Body of pancreas (tissue), 4 donors: Measurements from ENCODE around the gene ALS2CL. TPM values are rescaled to one million over a fixed set of nuclear protein-coding genes. Genes with fewer than 3 reads are reported as not detected.

ENCODE experiments used
- ATAC-seq: fragments of 150-250 bp; one replicate; pipeline ENCODE4 v1.9.1; 2016
- DNase-seq, 4 donors: peaks; one replicate each; pipeline ENCODE4 v3.0.0-alpha.2; 2019
- H3K27ac ChIP-seq, 4 donors: fragments of 200-600 bp; sonication (generic); 1 replicate in 3 of 4; 2 replicates in 1 of 4; pipeline versions ENCODE4 v1.5.1 to v1.6.1; 2016 to 2019; ENCODE audit warnings: mild to moderate bottlenecking in 1 of 4, mixed read lengths in 1 of 4, moderate library complexity in 1 of 4
- H3K27me3 ChIP-seq, 2 donors: fragments of 200-600 bp; sonication (generic); one replicate each; pipeline ENCODE4 v1.6.0; 2016; ENCODE audit warnings: mild to moderate bottlenecking in 1 of 2
- H3K36me3 ChIP-seq, 2 donors: fragments of 200-600 bp; sonication (generic); replicated peaks in 1 of 2; 2 replicates each; pipeline ENCODE4 v1.5.1; 2016; ENCODE audit warnings: low read depth in 2 of 2; ENCODE audit not compliant: insufficient read depth in 1 of 2
- H3K4me1 ChIP-seq: fragments of 200-600 bp; sonication (generic); one replicate; pipeline ENCODE4 v1.6.0; 2016
- H3K4me3 ChIP-seq, 2 donors: fragments of 200-600 bp; sonication (generic); 1 replicate in 1 of 2; 2 replicates in 1 of 2; pipeline ENCODE4 v1.5.1; 2016 to 2019
- H3K9me3 ChIP-seq, 3 donors: fragments of 200-600 bp; sonication (generic); 1 replicate in 2 of 3; 2 replicates in 1 of 3; pipeline ENCODE4 v1.5.1; 2016
- POLR2A ChIP-seq, 3 donors: fragments of 450-650 bp; IDR thresholded peaks; one replicate each; pipeline ENCODE4 v1.6.1; 2016; ENCODE audit warnings: antibody characterized with exemption in 3 of 3, mild to moderate bottlenecking in 2 of 3
- WGBS, 2 donors: methylation state at CpG; one replicate each; pipeline ENCODE4 v1.1.5; 2017; 5-methylcytosine and 5-hydroxymethylcytosine counted together
- intact Hi-C: fragments of 100-400 bp; cut with DNase I; formaldehyde crosslinking; loops from one replicate; pipeline ENCODE4 v1.15.1; 2023
- total RNA-seq, 2 donors: library from RNA; depleted of rRNA; stranded (reverse); fragments of >200 nt; gene quantifications; one replicate each; pipeline ENCODE4 v1.1.0, GENCODE V29; 2016
- TF ChIP-seq, protein P1 (sequence below), 7 experiments: fragments of 450-650 bp in 4 of 7; fragments of 200-600 bp in 3 of 7; sonication (generic) in 3 of 7; IDR thresholded peaks; one replicate each; pipeline ENCODE4 v1.5.1; 2016 to 2019; ENCODE audit warnings: antibody characterized with exemption in 7 of 7

ALS2CL gene
- total RNA-seq, 2 donors from 2014 or later = 30.3 to 48.5 TPM

DNA sequence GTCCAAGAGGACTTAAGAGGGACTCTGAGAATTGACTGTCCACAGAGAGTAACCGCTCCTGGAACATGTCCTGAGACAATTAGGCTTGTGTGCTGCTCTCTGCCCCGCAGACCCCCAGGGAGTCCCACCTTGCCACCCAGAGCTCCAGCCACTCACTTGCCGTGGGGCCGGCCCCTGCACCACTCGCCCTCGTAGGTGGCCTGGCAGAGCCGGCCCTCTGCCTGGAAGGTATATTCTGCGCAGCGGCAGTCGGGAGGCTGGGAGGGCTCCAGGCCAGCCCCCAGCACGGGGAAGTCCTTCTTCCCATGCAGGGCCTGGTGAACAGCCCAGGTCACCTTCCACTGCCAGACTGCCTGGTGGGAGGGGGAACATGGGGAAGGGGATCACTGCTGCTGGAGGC lies 10.5 kb downstream of the ALS2CL start:
- no peaks in the 10 kb centered on the region for H3K9me3 ChIP-seq
- intact Hi-C loops = no loop called here
- ATAC-seq (no peak), DNase-seq (no peak)
- H3K36me3 ChIP-seq = peaks cover 0 to 5% of the 10 kb centered on the region in 2 donors
- no peaks in the 10 kb centered on the region for H3K4me1 ChIP-seq
- TF ChIP-seq, protein P1, sequence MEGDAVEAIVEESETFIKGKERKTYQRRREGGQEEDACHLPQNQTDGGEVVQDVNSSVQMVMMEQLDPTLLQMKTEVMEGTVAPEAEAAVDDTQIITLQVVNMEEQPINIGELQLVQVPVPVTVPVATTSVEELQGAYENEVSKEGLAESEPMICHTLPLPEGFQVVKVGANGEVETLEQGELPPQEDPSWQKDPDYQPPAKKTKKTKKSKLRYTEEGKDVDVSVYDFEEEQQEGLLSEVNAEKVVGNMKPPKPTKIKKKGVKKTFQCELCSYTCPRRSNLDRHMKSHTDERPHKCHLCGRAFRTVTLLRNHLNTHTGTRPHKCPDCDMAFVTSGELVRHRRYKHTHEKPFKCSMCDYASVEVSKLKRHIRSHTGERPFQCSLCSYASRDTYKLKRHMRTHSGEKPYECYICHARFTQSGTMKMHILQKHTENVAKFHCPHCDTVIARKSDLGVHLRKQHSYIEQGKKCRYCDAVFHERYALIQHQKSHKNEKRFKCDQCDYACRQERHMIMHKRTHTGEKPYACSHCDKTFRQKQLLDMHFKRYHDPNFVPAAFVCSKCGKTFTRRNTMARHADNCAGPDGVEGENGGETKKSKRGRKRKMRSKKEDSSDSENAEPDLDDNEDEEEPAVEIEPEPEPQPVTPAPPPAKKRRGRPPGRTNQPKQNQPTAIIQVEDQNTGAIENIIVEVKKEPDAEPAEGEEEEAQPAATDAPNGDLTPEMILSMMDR (IDR thresholded peaks at IDR 0.05) = no peak
- TF ChIP-seq POLR2A (IDR thresholded peaks at IDR 0.05) = no peak
- H3K27ac ChIP-seq = no peak overlapping the region
- H3K27me3 ChIP-seq = no peaks in the 10 kb centered on the region
- WGBS, 2 donors = 88 to 93% methylated on average over 3 to 9 of the region's 11 CpGs
- no peak overlapping the region for H3K4me3 ChIP-seq

DNA sequence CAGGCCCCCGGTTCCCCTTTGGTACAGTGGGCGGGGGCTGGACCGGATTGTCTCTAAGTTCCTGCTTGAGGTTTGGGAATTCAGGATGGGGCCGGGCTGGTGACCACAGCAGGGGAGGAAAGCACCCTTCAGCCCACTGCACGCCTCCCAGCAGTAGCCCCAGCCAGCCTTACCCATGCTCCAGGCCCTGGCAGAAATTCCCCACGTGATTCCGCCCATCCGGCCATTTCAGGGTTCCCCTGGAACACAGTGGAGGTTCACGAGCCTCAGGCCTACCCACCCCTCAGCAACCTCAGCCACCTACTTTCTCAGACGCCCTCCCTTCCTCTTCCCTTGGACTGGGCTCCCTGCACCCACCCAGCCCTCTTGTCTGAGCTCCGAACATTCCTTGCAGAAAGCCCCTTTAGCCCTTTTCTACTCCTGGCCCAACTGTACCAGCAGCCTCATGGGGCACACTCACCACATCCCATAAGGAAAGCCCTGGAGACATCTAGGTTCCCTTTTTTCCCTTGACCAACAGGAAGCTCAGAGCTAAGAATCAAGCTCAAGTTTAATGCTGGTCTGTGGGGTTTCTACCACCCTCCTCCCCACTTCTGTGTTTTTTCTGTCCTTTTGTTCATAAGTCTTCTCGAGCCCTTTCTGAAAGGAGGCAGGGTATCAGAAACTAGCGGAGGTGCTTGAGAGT lies 11.5 kb downstream of the ALS2CL start:
- no peaks in the 10 kb centered on the region for H3K27me3 ChIP-seq
- H3K9me3 ChIP-seq = no peaks in the 10 kb centered on the region
- H3K4me1 ChIP-seq = no peaks in the 10 kb centered on the region
- WGBS, 2 donors = 76 to 90% methylated on average over 10 to 13 of the region's 13 CpGs
- DNase-seq = no peak
- no peak overlapping the region for H3K4me3 ChIP-seq
- ATAC-seq = no peak
- intact Hi-C loops = no loop called here
- peaks cover 0 to 5% of the 10 kb centered on the region in 2 donors for H3K36me3 ChIP-seq
- no peak overlapping the region for H3K27ac ChIP-seq
- no peak for TF ChIP-seq POLR2A (IDR thresholded peaks at IDR 0.05)
- TF ChIP-seq, protein P1 (IDR thresholded peaks at IDR 0.05) = no peak

DNA sequence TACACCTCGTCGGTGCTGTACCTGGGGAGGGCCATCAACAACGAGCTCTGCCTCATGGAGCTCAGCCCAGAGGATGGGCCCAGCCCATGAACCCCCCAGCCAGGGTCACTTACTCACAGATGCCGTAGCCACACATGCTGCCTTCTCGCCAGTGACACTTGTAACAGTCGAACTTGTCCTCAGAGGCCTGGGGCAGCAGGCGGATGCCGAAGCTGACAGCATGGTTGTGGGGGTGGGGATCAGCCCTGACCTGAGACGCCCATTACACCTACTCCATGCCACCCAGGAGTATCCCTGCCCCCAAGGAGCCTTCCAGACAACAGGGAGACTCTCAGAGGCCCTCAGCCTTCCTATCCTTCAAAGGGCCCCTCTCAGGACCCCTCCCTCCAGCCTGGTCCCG lies 12.1 kb downstream of the ALS2CL start:
- no peaks in the 10 kb centered on the region for H3K27me3 ChIP-seq
- H3K4me1 ChIP-seq = no peaks in the 10 kb centered on the region
- peaks cover 0 to 5% of the 10 kb centered on the region in 2 donors for H3K36me3 ChIP-seq
- intact Hi-C loops = no loop called here
- no peaks in the 10 kb centered on the region for H3K9me3 ChIP-seq
- H3K27ac ChIP-seq = no peak overlapping the region
- no peak for ATAC-seq
- no peak for DNase-seq
- WGBS, 2 donors = 80 to 86% methylated on average over 2 to 10 of the region's 10 CpGs
- H3K4me3 ChIP-seq = no peak overlapping the region
- TF ChIP-seq POLR2A (IDR thresholded peaks at IDR 0.05) = no peak
- TF ChIP-seq, protein P1 (IDR thresholded peaks at IDR 0.05) = no peak

DNA sequence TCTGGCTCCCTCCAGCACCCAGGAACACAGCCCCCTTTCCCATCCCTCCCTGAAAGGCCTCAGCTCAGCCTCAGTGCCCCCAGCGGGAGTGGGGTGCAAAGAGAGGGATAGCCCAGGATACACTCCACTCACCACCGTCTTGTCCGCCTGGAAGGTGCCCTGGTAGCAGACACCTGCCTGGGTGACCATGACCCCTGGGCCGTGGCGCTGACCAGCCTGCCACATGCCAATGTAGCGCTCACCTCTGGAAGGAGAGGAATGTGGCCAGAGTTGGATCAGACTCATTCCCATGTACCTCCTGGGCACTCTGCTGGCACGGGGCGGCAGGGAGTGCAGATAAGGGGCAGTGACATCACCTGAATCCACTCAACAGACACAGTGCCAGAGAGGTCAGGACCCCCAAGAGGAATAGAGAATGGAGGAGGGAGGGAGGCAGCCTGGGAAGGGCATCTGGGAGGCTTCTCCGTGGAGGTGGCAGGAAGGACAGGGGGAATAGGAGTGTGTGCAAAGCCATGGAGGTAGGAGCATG lies 13.1 kb downstream of the ALS2CL start:
- no peaks in the 10 kb centered on the region for H3K9me3 ChIP-seq
- no peaks in the 10 kb centered on the region for H3K4me1 ChIP-seq
- H3K36me3 ChIP-seq = peaks cover 0 to 3% of the 10 kb centered on the region in 2 donors
- no peak overlapping the region for H3K4me3 ChIP-seq
- H3K27me3 ChIP-seq = no peaks in the 10 kb centered on the region
- ATAC-seq (no peak), DNase-seq (no peak)
- no peak overlapping the region for H3K27ac ChIP-seq
- intact Hi-C loops = no loop called here
- 66 to 72% methylated on average over 8 to 9 of the region's 9 CpGs for WGBS, 2 donors
- TF ChIP-seq, protein P1 (IDR thresholded peaks at IDR 0.05) = no peak
- TF ChIP-seq POLR2A (IDR thresholded peaks at IDR 0.05) = no peak

DNA sequence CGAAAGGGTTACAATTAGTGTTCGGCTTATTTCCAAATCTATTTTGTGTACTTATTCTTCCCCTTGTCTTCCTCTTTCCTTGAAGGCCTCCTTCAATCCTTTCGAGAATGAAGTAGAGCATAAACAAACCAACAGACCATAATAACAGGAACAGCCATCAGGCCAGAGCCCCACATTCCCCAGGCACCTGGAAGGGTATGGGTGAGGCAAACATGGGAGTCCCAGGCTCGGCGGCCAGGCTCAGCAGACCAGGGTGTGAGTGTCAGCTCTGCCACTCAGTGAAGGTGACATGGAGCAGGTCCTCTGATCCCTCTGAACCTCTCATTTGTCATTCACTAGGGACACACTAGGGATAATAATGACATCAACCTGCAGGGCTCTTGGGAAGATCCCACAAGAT lies 13.8 kb downstream of the ALS2CL start:
- WGBS, 2 donors = 86 to 87% methylated on average over 5 of the region's 5 CpGs
- H3K27ac ChIP-seq = no peak overlapping the region
- TF ChIP-seq, protein P1 (IDR thresholded peaks at IDR 0.05) = no peak
- no peak for TF ChIP-seq POLR2A (IDR thresholded peaks at IDR 0.05)
- H3K9me3 ChIP-seq = no peaks in the 10 kb centered on the region
- ATAC-seq = no peak
- no peaks in the 10 kb centered on the region for H3K4me1 ChIP-seq
- no peaks in the 10 kb centered on the region for H3K27me3 ChIP-seq
- no peak overlapping the region for H3K4me3 ChIP-seq
- peaks cover 0 to 2% of the 10 kb centered on the region in 2 donors for H3K36me3 ChIP-seq
- intact Hi-C loops = no loop called here
- no peak for DNase-seq
